Measurements from ENCODE around the gene TNFAIP2. TPM values are rescaled to one million over a fixed set of nuclear protein-coding genes. Genes with fewer than 3 reads are reported as not detected.
A peak's percentile ranks its signal among the peaks of the same experiment; 100 is the strongest.

TNFAIP2 gene
- total RNA-seq, 1 donor, result 410 TPM

DNA sequence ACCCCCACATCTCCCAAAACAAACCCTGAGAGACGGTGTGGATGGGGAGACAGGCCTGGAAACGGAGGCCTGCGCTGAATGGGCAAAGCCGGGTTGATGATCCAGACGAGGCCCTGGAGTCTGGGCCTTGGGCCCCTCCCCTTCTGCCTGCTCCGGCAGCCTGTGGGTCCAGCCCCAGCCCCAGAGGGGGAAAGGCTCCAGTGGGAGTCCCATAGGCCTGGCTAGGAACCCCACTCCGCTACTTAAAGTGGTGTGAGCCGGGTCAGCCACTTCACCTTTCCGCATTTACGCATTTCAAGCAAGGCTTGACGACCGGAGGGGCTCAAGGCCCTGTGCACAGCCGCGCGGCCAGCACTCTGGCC lies 695 bp upstream of the TNFAIP2 start:
- Histone ChIP-seq H3K27me3 (ENCODE audit: insufficient read depth, low read length) (peaks cover 9% of the 10 kb centered on the region), H3K4me3 (ENCODE audit: low read length) (peak overlapping the region; percentile 45), H3K4me1 (ENCODE audit: insufficient read depth, low read length) (peaks cover 74% of the 10 kb centered on the region)

DNA sequence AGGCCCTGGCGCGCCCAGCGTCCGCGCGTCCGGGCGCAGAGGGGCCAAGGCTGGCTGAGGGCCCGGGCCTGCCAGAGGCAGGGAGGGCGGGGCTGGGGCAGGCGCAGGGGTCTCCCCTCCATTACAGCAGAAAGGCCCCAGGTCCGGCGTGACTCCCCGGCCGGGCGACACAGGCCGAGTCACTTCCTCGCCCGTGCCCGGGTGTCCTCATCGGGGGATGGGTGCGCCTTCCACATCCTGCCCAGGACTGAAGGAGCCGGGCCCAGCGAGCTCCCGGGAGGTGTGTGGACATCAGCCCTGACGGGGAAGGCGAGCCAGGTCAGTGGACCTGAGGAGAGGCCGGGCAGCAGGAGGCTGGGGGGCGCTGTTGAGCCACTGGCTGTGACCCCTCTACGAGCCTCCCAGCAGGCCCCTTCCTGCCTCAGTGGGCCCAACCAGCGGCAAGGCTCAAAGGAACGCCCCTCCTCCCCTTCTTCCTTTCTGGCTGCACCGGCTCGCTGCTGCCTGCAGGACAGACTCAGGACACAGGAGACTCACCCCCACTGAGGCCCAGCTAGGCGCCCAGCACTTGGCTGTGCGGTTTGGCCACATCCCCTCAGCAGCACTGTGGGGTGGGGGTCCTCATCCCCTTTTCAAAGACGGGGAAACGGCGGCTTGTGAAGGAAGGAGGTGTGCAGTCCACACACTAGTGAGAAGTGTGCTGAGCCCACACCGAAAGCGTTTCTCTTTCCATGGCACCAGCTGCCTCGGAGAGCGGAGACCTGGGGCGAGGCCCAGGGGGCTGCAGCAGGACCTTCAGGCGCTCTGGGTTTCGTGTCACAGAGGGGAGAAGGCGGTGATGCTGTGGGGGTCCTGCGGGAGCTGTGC lies 606 bp downstream of the TNFAIP2 start:
- Histone ChIP-seq H3K9me3 (ENCODE audit: low read depth, low read length) (no peaks in the 10 kb centered on the region), H3K4me3 (ENCODE audit: low read length) (peak overlapping the region; percentile 60)

More for the DNA sequence above, 695 bp upstream of the TNFAIP2 start:
- no peaks in the 10 kb centered on the region for H3K9me3 ChIP-seq (ENCODE audit: low read depth, low read length)

DNA sequence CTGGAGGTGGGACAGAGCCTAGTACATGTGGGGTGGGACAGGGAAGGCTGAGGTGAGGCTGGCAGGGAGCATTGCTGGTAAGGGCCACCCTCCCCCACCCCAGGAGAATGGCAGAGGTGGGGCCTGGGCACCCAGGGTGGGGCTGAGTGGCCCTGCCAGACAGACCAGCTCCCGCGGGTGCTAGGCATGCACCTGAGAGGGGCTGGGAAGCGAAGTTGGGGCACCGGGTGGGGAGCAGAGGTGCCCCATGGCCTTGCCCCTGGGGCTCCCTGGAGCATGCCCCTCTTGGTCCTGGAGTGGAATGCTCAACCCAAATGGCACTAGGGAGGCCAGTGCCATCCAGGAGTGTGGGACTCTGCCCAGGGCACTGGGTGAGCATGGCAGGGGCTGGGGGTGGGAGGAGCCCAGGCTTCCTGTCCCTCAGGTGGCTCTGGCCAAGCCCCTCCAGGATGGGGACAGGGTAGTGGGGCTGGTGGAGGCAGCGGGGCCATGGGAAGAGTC lies 1.3 kb downstream of the TNFAIP2 start:
- H3K27me3 ChIP-seq (ENCODE audit: insufficient read depth, low read length), result peaks cover 9% of the 10 kb centered on the region
- H3K9me3 ChIP-seq (ENCODE audit: low read depth, low read length), result no peaks in the 10 kb centered on the region
- H3K4me1 ChIP-seq (ENCODE audit: insufficient read depth, low read length), result peaks cover 58% of the 10 kb centered on the region
- H3K4me3 ChIP-seq (ENCODE audit: low read length), result peak overlapping the region; percentile 60

More for the DNA sequence above, 606 bp downstream of the TNFAIP2 start:
- Histone ChIP-seq H3K4me1 (ENCODE audit: insufficient read depth, low read length) (peaks cover 63% of the 10 kb centered on the region), H3K27me3 (ENCODE audit: insufficient read depth, low read length) (peaks cover 9% of the 10 kb centered on the region)

GRCh38 chr14:103125098-103126070 lies 2.1 kb downstream of the TNFAIP2 start:
- Histone ChIP-seq H3K27me3 (ENCODE audit: insufficient read depth, low read length) (peaks cover 9% of the 10 kb centered on the region), H3K4me1 (ENCODE audit: insufficient read depth, low read length) (peaks cover 49% of the 10 kb centered on the region), H3K9me3 (ENCODE audit: low read depth, low read length) (no peaks in the 10 kb centered on the region), H3K4me3 (ENCODE audit: low read length) (peak overlapping the region; percentile 60)

DNA sequence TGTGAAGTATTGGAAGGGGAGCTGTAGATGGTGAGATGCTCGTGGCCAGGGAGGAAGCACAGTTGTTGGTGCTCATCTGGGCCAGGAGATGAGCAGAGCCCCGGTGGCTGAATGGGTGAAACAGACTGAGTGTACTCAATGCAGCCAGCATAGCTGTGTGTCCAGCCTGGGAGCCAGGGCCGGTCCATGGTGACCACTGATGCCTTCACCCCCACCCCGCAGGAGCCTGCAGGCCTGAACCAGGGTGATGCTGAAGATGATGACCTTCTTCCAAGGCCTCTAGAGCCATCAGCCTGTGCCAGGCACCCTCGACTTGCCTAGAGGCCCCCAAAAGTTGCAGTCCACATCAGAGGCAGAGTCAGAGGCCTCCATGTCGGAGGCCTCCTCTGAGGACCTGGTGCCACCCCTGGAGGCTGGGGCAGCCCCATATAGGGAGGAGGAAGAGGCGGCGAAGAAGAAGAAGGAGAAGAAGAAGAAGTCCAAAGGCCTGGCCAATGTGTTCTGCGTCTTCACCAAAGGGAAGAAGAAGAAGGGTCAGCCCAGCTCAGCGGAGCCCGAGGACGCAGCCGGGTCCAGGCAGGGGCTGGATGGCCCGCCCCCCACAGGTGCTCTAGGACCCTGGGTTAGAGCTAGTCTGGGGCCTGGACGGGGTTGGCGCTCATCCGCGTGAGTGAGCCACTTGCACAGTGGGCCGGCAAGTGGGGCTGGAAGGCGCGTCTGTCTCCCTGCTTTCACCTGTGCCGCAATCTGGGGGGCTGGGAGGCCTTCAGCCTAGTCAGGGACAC lies 3.0 kb downstream of the TNFAIP2 start:
- Histone ChIP-seq H3K4me1 (ENCODE audit: insufficient read depth, low read length) (peaks cover 40% of the 10 kb centered on the region), H3K9me3 (ENCODE audit: low read depth, low read length) (no peaks in the 10 kb centered on the region), H3K27me3 (ENCODE audit: insufficient read depth, low read length) (peaks cover 9% of the 10 kb centered on the region), H3K4me3 (ENCODE audit: low read length) (no peak overlapping the region)

- Histone ChIP-seq H3K4me3 (ENCODE audit: low read length) (no peak overlapping the region), H3K27me3 (ENCODE audit: insufficient read depth, low read length) (peaks cover 9% of the 10 kb centered on the region), H3K4me1 (ENCODE audit: insufficient read depth, low read length) (peaks cover 38% of the 10 kb centered on the region), H3K9me3 (ENCODE audit: low read depth, low read length) (no peaks in the 10 kb centered on the region)
These were observed 3.6 kb downstream of the TNFAIP2 start for GRCh38 chr14:103126873-103127304.

- Histone ChIP-seq H3K4me1 (ENCODE audit: insufficient read depth, low read length) (peaks cover 34% of the 10 kb centered on the region), H3K4me3 (ENCODE audit: low read length) (no peak overlapping the region), H3K9me3 (ENCODE audit: low read depth, low read length) (no peaks in the 10 kb centered on the region), H3K27me3 (ENCODE audit: insufficient read depth, low read length) (peaks cover 8% of the 10 kb centered on the region)
These were observed 4.1 kb downstream of the TNFAIP2 start for GRCh38 chr14:103127356-103127755.

DNA sequence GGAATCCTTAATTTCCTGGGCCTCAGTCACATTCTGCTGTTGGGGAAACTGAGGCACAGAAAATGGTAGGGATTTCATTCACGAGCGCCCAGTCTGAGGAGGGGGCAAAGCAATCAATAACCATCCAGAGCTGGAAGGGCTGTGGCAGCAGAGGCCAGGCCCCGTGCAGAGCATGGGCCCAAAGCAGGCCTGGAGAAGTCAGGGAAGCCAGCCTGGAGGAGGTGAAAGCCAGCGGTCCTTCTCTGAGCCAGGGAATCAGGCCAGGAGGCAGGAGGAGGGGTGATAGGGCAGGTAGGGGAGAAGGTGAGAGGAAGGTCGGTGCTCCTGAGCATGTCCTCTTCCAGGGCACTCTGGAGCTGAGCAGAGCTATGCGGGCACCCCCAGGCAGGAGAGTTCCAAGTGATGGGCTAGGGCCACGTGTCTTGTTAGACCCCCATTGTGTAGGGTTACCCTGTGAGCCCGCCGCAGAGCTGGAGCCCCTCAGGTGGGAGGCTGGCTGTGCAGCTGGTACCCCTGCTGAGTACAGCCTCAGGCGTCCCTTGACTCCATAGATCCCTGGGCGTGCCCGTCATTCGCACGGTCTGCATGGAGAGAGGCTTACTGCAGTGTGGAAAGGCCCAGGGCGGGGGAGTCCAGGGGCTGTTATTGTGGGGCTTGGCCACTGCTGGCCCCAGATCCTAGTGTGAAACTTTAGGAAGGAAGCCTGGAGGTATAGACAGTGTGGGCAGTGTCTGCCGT lies 4.8 kb downstream of the TNFAIP2 start:
- Histone ChIP-seq H3K4me1 (ENCODE audit: insufficient read depth, low read length) (peaks cover 28% of the 10 kb centered on the region), H3K27me3 (ENCODE audit: insufficient read depth, low read length) (peaks cover 5% of the 10 kb centered on the region), H3K9me3 (ENCODE audit: low read depth, low read length) (no peaks in the 10 kb centered on the region), H3K4me3 (ENCODE audit: low read length) (no peak overlapping the region)

- Histone ChIP-seq H3K27me3 (ENCODE audit: insufficient read depth, low read length) (peaks cover 4% of the 10 kb centered on the region), H3K9me3 (ENCODE audit: low read depth, low read length) (no peaks in the 10 kb centered on the region), H3K4me3 (ENCODE audit: low read length) (no peak overlapping the region), H3K4me1 (ENCODE audit: insufficient read depth, low read length) (peaks cover 25% of the 10 kb centered on the region)
These were observed 5.5 kb downstream of the TNFAIP2 start for GRCh38 chr14:103128631-103129300.

GRCh38 chr14:103129301-103130016 lies 6.2 kb downstream of the TNFAIP2 start:
- Histone ChIP-seq H3K4me1 (ENCODE audit: insufficient read depth, low read length) (peaks cover 18% of the 10 kb centered on the region), H3K4me3 (ENCODE audit: low read length) (no peak overlapping the region), H3K27me3 (ENCODE audit: insufficient read depth, low read length) (no peaks in the 10 kb centered on the region), H3K9me3 (ENCODE audit: low read depth, low read length) (no peaks in the 10 kb centered on the region)

- H3K9me3 ChIP-seq (ENCODE audit: low read depth, low read length), result no peaks in the 10 kb centered on the region
- H3K4me3 ChIP-seq (ENCODE audit: low read length), result no peak overlapping the region
- no peaks in the 10 kb centered on the region for H3K27me3 ChIP-seq (ENCODE audit: insufficient read depth, low read length)
- peaks cover 11% of the 10 kb centered on the region for H3K4me1 ChIP-seq (ENCODE audit: insufficient read depth, low read length)
These were observed 6.9 kb downstream of the TNFAIP2 start for GRCh38 chr14:103130017-103130764.

DNA sequence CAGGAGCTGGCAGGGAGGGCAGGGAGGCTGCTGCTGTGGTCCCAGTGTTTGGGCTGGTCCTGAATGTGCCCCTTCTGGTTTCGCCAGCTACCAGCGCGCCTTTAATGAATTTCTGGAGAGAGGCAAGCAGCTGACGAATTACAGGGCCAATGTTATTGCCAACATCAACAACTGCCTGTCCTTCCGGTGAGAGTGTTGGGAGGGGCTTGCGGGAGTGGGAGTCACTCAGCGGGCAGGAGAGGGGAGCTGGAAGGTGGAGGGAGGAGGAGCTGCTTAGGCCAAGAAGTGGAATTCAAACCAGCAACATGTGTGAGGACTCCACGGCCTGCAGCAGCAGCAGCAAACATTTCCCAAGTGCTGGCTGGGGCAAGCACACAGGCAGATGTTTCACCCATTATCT lies 7.7 kb downstream of the TNFAIP2 start:
- H3K27me3 ChIP-seq (ENCODE audit: insufficient read depth, low read length), result no peaks in the 10 kb centered on the region
- H3K9me3 ChIP-seq (ENCODE audit: low read depth, low read length), result no peaks in the 10 kb centered on the region
- H3K4me3 ChIP-seq (ENCODE audit: low read length), result no peak overlapping the region
- peaks cover 3% of the 10 kb centered on the region for H3K4me1 ChIP-seq (ENCODE audit: insufficient read depth, low read length)

All from mononuclear cell (primary cell).